HEK293 (cell line): ENCODE data around the gene UBXN11.

ENCODE experiments used
- FEZF1 ChIP-seq: fragments of 450-650 bp; formaldehyde crosslinking; IDR thresholded peaks from 2 replicates; pipeline ENCODE4 v1.5.1; 2016; ENCODE audit warnings: missing biosample characterization, missing genetic modification characterization
- IKZF3 ChIP-seq: fragments of 450-650 bp; IDR thresholded peaks from 2 replicates; pipeline ENCODE4 v1.5.0; 2018; ENCODE audit warnings: missing biosample characterization, mild to moderate bottlenecking, missing genetic modification characterization, moderate library complexity
- KLF10 ChIP-seq: fragments of 450-650 bp; IDR thresholded peaks from 2 replicates; pipeline ENCODE4 v1.5.1; 2018; ENCODE audit warnings: missing biosample characterization, mild to moderate bottlenecking, missing genetic modification characterization
- TCF7L2 ChIP-seq: IDR thresholded peaks from 2 replicates; pipeline ENCODE4 v1.6.1; 2011; ENCODE audit warnings: low read depth, mild to moderate bottlenecking, inconsistent platforms, low read length, moderate library complexity, borderline replicate concordance
- ZNF302 ChIP-seq: fragments of 450-650 bp; formaldehyde crosslinking; IDR thresholded peaks from 2 replicates; pipeline ENCODE4 v1.5.1; 2016; ENCODE audit warnings: missing biosample characterization, missing genetic modification characterization, low read depth
- ZNF311 ChIP-seq: fragments of 450-650 bp; formaldehyde crosslinking; IDR thresholded peaks from 2 replicates; pipeline ENCODE4 v1.5.1; 2017; ENCODE audit warnings: missing biosample characterization, missing genetic modification characterization, borderline replicate concordance
- ZNF660 ChIP-seq: fragments of 450-650 bp; IDR thresholded peaks from 2 replicates; pipeline ENCODE4 v1.5.1; 2018; ENCODE audit warnings: missing biosample characterization, mild to moderate bottlenecking, missing genetic modification characterization
- ZNF785 ChIP-seq: fragments of 450-650 bp; formaldehyde crosslinking; IDR thresholded peaks from 2 replicates; pipeline ENCODE4 v1.5.1; 2016; ENCODE audit warnings: missing biosample characterization, missing genetic modification characterization
- TF ChIP-seq, protein P1 (sequence below): fragments of 450-650 bp; formaldehyde crosslinking; IDR thresholded peaks from 2 replicates; pipeline ENCODE4 v1.5.1; 2016; ENCODE audit warnings: missing biosample characterization, missing genetic modification characterization
- TF ChIP-seq, protein P2 (sequence below): fragments of 450-650 bp; formaldehyde crosslinking; IDR thresholded peaks from 2 replicates; pipeline ENCODE4 v1.5.1; 2016; ENCODE audit warnings: missing biosample characterization, missing genetic modification characterization, low read depth
- TF ChIP-seq, protein P3 (sequence below): fragments of 450-650 bp; formaldehyde crosslinking; IDR thresholded peaks from 2 replicates; pipeline ENCODE4 v1.5.1; 2016; ENCODE audit warnings: missing biosample characterization, missing genetic modification characterization

DNA sequence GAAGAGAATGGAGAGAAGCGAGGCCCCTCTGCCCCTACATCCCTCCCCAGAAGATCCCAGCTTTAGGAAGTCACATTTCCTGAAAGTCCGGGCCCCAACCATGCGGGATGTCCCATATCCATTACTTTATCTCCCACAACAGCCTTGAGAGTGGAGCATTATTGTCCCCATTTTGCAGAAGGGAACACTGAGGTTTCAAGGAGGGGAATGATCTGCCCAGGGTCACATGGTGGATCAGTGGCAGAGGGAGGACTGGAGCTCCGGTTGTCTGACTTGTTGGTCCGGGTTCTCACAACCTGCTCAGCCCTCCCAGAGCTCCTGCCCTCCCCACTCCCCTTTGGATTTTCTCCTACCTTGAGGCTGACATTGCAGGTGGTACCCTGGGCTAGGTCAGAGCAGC, 49.7 kb upstream of the UBXN11 start:
- TF ChIP-seq, protein P1, sequence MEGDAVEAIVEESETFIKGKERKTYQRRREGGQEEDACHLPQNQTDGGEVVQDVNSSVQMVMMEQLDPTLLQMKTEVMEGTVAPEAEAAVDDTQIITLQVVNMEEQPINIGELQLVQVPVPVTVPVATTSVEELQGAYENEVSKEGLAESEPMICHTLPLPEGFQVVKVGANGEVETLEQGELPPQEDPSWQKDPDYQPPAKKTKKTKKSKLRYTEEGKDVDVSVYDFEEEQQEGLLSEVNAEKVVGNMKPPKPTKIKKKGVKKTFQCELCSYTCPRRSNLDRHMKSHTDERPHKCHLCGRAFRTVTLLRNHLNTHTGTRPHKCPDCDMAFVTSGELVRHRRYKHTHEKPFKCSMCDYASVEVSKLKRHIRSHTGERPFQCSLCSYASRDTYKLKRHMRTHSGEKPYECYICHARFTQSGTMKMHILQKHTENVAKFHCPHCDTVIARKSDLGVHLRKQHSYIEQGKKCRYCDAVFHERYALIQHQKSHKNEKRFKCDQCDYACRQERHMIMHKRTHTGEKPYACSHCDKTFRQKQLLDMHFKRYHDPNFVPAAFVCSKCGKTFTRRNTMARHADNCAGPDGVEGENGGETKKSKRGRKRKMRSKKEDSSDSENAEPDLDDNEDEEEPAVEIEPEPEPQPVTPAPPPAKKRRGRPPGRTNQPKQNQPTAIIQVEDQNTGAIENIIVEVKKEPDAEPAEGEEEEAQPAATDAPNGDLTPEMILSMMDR, result no peak
- no peak for TF ChIP-seq IKZF3
- TF ChIP-seq ZNF785 (tag by site-specific recombination), result no peak
- no peak for TF ChIP-seq ZNF311
- no peak for TF ChIP-seq TCF7L2
- no peak for TF ChIP-seq ZNF660
- TF ChIP-seq FEZF1, result no peak
- no peak for TF ChIP-seq KLF10 (tag by site-specific recombination)
- TF ChIP-seq, protein P2, sequence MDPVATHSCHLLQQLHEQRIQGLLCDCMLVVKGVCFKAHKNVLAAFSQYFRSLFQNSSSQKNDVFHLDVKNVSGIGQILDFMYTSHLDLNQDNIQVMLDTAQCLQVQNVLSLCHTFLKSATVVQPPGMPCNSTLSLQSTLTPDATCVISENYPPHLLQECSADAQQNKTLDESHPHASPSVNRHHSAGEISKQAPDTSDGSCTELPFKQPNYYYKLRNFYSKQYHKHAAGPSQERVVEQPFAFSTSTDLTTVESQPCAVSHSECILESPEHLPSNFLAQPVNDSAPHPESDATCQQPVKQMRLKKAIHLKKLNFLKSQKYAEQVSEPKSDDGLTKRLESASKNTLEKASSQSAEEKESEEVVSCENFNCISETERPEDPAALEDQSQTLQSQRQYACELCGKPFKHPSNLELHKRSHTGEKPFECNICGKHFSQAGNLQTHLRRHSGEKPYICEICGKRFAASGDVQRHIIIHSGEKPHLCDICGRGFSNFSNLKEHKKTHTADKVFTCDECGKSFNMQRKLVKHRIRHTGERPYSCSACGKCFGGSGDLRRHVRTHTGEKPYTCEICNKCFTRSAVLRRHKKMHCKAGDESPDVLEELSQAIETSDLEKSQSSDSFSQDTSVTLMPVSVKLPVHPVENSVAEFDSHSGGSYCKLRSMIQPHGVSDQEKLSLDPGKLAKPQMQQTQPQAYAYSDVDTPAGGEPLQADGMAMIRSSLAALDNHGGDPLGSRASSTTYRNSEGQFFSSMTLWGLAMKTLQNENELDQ, result no peak
- no peak for TF ChIP-seq ZNF302 (tag by site-specific recombination)
- TF ChIP-seq, protein P3, sequence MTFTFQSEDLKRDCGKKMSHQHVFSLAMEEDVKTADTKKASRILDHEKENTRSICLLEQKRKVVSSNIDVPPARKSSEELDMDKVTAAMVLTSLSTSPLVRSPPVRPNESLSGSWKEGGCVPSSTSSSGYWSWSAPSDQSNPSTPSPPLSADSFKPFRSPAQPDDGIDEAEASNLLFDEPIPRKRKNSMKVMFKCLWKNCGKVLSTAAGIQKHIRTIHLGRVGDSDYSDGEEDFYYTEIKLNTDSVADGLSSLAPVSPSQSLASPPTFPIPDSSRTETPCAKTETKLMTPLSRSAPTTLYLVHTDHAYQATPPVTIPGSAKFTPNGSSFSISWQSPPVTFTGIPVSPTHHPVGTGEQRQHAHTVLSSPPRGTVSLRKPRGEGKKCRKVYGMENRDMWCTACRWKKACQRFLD (tag by site-specific recombination), result no peak
